G401.6 (cell line): ENCODE data around the gene SLC16A4.

Source experiments
- FAIRE-seq: peaks from 2 replicates; lab custom pipeline; 2012; peaks lifted over from hg19 to GRCh38; lab: Jason Lieb, UNC

The SLC16A4 gene

DNA sequence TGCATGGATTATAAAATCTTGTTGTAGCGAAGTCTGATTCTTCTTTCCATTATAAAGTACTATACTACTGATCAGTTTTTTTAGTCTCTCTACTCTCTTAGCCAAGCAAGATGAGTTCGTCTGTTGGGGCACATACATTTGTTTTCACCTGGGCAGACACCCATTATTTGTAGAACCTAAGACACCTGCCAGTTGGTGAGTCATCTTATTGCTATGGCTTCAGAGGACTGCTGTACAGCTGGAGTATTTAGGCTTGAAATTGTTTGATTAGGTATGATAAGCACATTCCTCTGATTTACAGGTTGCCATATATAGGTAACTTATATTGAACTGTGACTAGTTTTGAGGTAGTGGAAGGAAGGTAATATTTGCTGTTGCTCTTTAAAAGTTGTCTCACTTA is 34.4 kb downstream of the SLC16A4 start:
- FAIRE-seq, result no peak

DNA sequence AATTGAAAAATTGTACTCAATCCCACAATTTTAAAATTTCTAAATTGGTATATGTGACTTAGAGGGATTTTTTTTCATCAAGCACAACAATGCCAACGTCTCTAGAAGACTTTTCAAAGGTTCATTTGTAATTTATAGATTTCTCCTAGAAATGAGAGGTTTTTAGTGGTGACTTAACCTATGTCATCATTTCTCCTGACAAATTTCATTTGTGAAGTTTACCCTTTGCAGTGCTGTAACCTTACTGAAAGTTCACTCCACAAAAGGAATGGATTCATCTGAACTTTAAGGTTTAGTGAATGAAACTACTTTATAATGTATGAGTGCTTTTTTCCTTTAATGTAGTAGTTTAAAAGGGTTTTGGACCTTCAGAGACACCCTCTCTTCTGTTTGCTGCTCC is 35.5 kb downstream of the SLC16A4 start:
- peak; percentile 37 for FAIRE-seq

DNA sequence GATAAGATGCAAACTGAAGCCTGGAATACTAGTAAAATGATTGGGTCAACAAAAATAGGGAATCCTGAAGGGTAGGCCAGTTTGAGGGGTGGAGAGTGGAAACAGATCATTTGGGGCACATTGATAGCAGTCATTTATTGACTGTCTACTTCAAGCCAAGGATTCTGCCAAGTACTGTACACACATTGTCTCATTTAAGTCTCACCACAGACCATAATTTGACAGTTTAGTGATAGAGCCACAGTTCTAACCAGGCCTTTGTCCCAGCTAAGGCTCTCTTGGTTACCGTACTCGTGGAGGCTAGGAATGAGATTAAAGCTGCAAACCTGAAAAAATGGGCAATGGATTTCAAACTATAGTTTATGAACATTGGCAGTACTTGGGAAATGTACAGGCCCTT is 40.5 kb downstream of the SLC16A4 start:
- no peak for FAIRE-seq

GRCh38 chr1:110348771-110349170 is 42.1 kb downstream of the SLC16A4 start:
- FAIRE-seq, result no peak

DNA sequence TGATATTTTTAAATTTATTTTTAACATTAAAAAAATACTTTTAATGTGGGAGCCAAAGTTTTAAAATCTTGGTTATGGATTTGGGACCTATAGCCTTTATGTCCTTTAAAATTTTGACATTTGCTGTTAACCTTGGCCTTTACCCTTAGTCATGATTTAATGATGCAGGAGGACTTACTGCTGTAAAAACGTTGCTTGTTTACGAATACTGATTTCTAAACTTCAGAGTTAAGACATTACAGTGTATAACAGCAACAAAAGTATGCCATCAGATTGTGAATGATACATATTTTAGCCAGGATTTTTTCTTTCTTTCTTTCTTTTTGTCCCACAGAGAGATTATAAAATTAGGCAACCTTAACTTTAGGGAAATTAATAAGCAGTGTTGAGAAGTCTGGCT is 42.8 kb downstream of the SLC16A4 start:
- no peak for FAIRE-seq

DNA sequence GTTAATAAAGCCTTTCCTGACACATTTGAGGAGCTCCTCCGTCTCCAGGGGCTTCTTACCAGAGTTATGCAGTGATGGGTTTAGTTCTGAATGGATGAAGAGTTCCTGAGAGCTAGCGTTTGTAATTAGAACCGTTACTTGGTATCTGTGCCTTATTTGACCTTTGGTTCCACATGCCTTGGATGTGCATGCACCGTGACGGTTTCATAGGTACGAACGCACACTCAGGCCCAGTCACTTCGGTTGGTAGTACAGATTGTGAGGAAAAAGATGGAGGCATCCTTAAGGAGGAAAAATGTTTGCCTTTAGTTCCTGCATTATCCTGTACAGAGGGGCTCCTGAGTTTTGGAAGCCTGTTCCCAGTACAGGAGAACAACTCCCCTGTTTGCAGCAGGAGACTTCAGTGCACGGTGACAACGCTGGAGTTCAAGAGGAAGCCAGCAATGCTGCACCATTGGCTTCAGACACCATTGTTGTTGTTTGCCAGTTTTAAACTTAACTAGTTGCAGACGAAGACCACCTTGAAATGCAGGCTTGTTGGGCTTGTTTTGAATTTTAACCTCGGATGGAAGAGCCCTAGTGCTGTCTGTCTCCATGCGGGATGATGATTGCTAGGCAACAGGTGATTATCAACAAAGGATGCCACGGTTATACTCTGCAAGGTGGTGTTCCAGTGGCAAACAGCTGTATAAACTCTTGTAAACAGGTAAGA is 43.5 kb downstream of the SLC16A4 start:
- FAIRE-seq, result no peak

GRCh38 chr1:110346690-110347089 is 44.1 kb downstream of the SLC16A4 start:
- FAIRE-seq, result no peak

GRCh38 chr1:110345480-110345879 is 45.3 kb downstream of the SLC16A4 start:
- FAIRE-seq, result no peak

DNA sequence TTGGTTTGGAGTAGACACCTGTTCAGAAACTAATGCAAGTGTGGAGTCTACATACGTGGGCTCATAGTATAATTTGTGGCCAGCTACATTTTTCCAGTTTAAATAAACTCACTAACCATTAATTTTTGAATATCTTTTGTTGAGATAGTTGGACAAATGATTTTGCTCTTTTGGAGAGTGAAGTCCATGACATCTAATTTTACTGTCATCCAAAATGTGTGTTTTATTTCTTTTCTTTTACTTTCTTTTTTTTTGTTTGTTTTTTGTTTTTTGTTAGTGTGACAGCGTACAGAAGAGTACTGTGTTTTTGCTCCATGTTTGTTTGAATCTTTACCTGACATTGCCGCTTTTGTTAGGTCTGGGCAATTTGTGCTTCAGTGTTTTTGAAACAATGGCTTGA is 46.7 kb downstream of the SLC16A4 start:
- no peak for FAIRE-seq

DNA sequence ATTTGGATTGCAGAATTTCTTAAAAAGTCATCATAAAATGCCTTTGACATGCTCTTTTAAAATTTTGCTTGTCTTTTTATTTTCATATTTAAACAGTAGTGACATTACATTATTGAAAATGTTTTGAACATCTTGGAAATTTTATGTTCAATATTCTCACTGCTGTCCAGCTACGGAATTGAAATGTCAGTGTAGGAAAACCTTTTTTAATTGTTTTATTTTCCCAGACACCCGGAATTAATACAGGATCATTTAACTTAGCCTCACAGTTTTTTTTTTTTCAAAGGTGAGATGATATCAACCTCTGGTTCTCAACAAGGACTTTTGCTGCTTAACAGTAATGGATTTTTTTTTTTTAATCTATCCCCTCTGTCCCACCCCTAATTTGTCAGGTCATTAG is 47.6 kb downstream of the SLC16A4 start:
- no peak for FAIRE-seq

- FAIRE-seq, result no peak
Measured at GRCh38 chr1:110341872-110342331, 48.9 kb downstream of the SLC16A4 start.

DNA sequence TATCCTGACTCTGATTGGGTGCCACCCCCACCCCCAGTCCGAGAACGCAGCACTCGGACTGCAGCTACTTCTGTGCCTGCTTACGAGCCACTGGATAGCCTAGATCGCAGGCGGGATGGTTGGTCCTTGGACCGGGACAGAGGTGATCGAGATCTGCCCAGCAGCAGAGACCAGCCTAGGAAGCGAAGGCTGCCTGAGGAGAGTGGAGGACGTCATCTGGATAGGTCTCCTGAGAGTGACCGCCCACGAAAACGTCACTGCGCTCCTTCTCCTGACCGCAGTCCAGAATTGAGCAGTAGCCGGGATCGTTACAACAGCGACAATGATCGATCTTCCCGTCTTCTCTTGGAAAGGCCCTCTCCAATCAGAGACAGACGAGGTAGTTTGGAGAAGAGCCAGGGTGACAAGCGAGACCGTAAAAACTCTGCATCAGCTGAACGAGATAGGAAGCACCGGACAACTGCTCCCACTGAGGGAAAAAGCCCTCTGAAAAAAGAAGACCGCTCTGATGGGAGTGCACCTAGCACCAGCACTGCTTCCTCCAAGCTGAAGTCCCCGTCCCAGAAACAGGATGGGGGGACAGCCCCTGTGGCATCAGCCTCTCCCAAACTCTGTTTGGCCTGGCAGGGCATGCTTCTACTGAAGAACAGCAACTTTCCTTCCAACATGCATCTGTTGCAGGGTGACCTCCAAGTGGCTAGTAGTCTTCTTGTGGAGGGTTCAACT is 49.5 kb downstream of the SLC16A4 start:
- no peak for FAIRE-seq

- FAIRE-seq, result no peak
Measured at GRCh38 chr1:110340207-110340468, 50.7 kb downstream of the SLC16A4 start.

DNA sequence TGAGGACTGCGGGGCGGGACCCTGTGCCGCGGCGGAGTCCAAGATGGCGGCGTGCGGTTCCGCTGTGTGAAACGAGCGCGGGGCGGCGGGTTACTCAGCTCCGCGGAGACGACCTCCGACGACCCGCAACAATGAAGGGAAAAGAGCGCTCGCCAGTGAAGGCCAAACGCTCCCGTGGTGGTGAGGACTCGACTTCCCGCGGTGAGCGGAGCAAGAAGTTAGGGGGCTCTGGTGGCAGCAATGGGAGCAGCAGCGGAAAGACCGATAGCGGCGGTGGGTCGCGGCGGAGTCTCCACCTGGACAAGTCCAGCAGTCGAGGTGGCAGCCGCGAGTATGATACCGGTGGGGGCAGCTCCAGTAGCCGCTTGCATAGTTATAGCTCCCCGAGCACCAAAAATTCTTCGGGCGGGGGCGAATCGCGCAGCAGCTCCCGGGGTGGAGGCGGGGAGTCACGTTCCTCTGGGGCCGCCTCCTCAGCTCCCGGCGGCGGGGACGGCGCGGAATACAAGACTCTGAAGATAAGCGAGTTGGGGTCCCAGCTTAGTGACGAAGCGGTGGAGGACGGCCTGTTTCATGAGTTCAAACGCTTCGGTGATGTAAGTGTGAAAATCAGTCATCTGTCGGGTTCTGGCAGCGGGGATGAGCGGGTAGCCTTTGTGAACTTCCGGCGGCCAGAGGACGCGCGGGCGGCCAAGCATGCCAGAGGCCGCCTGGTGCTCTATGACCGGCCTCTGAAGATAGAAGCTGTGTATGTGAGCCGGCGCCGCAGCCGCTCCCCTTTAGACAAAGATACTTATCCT is 51.2 kb downstream of the SLC16A4 start:
- no peak for FAIRE-seq

DNA sequence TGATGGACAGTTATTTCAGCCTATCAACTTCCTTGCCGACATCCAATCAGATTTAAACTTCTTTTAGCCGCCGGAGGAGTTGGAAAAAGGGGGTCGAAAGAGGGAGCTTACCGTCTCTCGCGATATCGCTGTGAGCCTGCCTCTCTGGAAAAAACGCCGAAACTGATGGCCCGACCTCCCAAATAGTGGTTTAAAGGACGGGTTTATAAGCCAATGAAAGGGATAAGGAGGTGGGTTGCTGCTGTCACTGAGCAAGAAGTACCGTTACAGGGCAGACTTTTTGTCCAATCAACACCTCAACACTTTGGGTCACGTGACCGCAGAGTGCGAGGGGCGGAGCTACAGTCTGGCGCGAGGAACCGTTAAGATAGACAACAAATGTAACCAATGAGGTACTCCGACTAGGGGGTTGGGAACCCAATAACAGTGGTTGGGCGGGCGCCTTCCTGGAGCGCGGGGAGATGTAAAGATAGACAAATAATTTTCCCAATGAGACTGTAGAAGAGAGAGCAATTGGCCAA is 51.9 kb downstream of the SLC16A4 start, which contains the start of gene RBM15:
TSS of gene RBM15 (plus strand) at position 492 of the 521 bp plus-strand sequence. CDS start at position 521, 29 bp downstream.
- FAIRE-seq, result peak; percentile 98

- no peak for FAIRE-seq
Measured at GRCh38 chr1:110338309-110338885, 52.4 kb downstream of the SLC16A4 start.

DNA sequence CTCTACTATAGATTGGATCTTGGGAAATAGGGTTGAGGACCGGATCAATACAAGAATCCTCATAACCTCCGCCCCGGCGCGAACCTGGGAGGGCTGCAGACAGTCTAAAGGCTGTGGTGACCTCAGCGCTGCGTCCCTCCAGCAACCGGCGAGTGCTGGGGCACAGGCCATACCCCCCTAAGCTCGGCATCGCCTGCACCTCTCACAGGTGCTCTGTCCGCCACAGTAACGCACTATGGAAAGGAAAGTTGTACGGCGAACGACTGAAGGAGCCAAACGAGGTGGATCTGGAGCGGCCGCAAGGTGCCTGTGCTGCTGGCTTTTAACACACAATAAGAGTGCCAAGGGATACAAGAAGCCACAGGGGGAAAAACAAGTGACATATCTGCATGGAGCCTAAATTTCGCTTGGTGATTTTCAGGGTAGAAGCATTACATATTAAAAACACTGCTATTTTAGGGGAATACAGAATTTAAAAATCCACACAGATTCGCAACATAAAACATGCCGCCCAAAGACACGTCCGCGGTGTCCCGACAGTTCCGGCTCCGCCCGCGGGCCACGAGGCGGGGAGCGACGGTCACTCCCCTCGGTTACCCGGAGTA is 53.0 kb downstream of the SLC16A4 start:
- no peak for FAIRE-seq

GRCh38 chr1:110336300-110337039 is 54.4 kb downstream of the SLC16A4 start:
- no peak for FAIRE-seq

- FAIRE-seq, result no peak
Measured at GRCh38 chr1:110335265-110335664, 55.6 kb downstream of the SLC16A4 start.

DNA sequence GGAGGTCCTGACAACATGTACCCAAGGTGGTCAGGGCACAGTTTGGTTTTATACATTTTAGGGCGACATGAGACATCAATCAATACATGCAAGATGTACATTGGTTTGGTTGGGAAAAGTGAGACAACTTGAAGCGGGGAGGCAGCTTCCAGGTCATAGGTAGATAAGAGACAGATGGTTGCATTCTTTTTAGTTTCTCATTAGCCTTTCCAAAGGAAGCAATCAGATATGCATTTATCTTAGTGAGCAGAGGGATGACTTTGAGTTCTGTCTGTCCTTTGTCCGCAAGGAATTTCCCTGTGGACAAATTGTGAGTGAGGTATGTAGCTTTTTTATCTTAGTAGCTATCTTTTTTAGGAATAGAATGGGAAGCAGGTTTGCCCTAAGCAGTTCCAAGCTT is 62.1 kb downstream of the SLC16A4 start:
- FAIRE-seq, result no peak

- FAIRE-seq, result no peak
Measured at GRCh38 chr1:110328274-110328673, 62.6 kb downstream of the SLC16A4 start.
